Activated CD8-positive, alpha-beta memory T cell treated with anti-CD3 and anti-CD28 coated beads for 36 hours (primary cell): Measurements from ENCODE around the gene INPP5E. TPM values are rescaled to one million over a fixed set of nuclear protein-coding genes. Genes with fewer than 3 reads are reported as not detected.

Experiments used
- CTCF ChIA-PET: fragments of 350-600 bp; sonication (Branson Sonifier 250); formaldehyde crosslinking; loops from one replicate; lab custom pipeline; 2021; ENCODE audit warnings: antibody characterized with exemption; lab: Charles Lee
- POLR2A ChIA-PET: fragments of 350-600 bp; sonication (Branson Sonifier 250); formaldehyde crosslinking; loops from one replicate; lab custom pipeline; 2021; ENCODE audit warnings: antibody characterized with exemption; lab: Charles Lee
- total RNA-seq, 2 experiments: library from RNA; stranded (reverse); gene quantifications; one replicate each; pipeline ENCODE4 v1.2.3, GENCODE V29; 2021

The INPP5E gene
- total RNA-seq, 2 experiments from 2014 or later, result 15.9 to 16.5 TPM

DNA sequence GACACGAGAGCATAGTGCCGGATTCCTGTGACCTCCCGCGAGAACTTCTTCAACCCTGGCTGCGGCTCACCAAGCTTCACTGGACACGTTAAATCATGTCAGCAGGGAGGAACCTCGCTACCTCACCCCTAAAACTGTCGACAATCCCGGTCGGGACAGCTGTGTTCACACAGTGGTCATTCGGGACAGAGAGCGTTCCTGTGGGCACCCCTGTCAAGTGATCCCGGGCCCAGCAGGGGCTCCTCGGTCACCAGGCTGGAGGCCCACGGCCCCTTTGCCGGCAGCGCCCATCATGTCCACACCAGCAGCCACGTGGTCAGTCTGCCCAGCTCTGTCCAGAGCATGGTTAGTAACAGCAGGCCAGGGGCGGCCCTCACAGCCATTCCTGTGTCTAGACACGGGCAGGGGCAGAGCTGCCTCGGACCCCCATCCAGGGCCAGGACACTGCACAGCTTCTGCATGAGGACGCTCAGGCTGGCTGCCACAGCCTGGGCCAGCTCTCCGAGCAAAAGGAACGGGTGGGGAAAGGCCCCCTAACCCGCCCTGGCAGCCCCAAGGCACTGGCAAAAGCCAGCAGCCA, 3.5 kb downstream of the INPP5E start:
- CTCF ChIA-PET, result interaction anchor here (0.9 kb wide), 1 partner anchor 33 kb away, joined by 3 read pairs; no protein-coding TSS in a partner anchor
- POLR2A ChIA-PET, result no interaction called here

GRCh38 chr9:136434580-136435169, 5.0 kb downstream of the INPP5E start:
- ChIA-PET POLR2A (no interaction called here), CTCF (interaction anchor here (0.9 kb wide), 1 partner anchor 11 kb away, joined by 3 read pairs; no protein-coding TSS in a partner anchor)

DNA sequence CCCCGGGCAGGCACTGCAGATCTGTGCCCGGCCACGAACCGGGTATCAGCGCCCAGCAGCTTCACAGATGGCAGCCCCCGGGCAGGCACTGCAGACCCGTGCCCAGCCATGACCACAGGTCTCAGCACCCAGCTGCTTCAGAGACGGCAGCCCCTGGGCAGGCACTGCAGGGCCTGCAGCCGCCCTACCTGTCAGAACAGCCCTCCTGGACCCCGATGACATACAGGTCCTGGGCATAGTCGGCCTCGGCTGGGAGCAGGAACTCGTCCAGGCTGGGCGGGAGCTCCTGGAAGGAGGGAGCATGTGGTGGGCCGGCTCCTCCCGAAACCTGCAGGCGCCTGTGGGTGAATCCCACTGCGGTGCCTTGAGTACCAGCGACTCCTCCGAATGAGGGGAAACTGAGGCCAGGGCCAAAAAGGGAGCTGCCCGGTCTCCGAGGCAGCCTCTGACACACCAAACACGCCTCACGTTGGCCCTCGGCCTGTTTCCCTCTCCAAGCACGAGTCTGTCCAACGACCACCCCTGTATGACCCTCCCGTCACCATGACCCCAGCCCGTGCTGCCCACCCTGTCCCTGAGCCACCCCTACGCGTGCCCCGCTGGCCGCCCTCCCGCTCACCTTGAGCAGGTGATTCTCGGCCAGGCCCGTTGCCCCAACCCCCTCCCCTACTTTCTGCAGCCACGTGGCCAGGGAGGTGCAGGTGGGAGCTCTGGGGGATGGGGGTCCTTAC, 5.6 kb downstream of the INPP5E start:
- ChIA-PET POLR2A (no interaction called here), CTCF (interaction anchor here (0.6 to 0.9 kb wide), 2 partner anchors 11 to 967 kb away, joined by 3 to 4 read pairs; no protein-coding TSS in a partner anchor)

DNA sequence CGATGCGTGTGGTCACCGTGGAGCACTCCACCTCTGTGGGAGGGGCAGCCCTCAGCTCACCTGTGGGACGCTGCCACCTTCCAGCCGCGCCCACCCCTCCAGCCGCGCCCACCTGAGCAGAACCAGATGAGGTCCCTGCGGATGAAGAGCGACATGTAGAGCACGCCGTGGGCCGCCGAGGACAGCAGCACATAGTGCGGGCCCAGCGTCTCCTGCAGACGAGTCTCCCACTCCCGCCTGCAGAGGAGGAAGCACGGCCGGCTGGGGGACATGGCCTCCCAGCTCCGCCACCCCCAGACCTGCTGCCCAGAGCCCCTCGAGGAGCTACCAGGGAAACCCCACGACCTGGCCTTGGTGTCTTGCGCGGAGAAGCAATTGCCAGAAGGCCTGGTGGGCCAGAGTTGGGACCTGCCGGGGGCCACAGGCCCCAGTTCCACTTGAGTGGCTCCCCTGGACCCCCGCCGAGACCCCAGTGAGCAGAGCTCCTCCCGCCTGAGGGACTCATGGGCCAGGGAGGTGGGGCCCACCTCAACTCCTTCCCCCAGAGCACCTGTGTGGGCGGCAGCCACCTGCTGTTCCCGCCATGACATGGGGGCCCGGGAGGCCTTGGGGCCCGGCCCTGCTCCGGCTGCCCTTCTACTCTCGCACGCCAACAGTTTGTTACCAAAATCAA, 6.5 kb downstream of the INPP5E start:
- POLR2A ChIA-PET, result no interaction called here
- CTCF ChIA-PET, result interaction anchor here (0.6 kb wide), 1 partner anchor 968 kb away, joined by 4 read pairs; no protein-coding TSS in a partner anchor

- ChIA-PET POLR2A (no interaction called here), CTCF (no interaction called here)
These were observed 7.1 kb downstream of the INPP5E start for GRCh38 chr9:136432591-136432990.

DNA sequence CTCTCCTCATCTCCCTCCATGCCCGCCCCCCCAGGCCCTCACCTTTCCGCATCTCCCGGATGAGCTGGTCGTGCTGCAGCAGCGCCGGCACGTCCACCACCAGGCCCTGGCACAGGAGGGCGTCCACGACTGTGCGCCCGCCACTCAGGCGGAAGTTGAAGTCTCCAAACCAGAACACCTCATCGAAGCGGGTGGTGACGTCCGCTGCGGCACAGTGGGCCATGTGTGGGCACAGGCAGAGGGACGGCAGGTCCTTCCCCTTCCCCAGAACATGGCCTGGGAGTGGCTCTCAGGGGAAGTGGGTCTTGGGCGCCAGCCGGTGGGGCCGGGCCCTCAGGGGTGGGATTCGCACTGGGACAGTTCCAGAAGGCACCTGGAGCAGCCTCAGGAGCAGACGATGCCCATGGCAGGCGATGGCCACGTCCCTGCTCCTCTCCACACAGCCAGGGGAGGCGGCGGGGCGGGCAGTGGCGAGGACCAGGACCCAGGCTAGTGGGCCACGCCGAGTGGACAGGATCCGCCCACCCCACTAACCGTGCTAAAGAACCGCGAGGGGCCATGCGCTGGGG, 7.8 kb downstream of the INPP5E start:
- ChIA-PET POLR2A (no interaction called here), CTCF (no interaction called here)

DNA sequence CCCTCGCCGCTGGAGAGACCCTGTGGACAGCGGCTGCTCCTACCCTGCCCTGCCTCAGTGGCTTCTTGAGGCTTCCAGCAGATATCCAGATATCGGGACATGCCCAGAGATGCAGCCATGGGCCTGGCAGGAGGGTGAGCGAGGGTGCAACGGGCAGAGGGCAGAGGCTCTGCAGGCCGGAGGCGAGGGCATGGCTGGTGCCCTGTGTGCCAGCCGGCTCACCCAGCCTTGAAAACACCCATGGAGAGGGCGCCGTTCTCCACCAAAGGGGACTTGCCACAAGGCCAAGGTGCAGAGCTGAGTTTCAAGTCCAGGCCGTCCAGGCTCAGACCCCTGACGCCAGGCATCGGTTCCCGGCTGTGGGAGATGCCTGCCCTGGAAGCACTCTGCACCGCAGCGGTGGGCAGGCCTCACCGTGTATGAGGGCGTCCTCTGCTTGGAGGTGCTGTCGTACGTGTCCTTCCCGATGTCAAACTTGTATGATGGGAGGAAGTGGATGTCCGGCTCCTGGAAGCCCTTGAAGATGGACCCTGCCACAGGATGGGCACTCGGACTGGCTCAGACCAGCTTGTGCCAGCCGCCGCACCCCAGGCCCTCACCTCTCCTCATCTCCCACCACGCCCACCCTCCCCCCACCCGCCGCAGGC, 8.9 kb downstream of the INPP5E start:
- CTCF ChIA-PET, result no interaction called here
- POLR2A ChIA-PET, result no interaction called here

- ChIA-PET POLR2A (no interaction called here), CTCF (no interaction called here)
These were observed 9.8 kb downstream of the INPP5E start for GRCh38 chr9:136429683-136430491.

- ChIA-PET POLR2A (no interaction called here), CTCF (no interaction called here)
These were observed 10.5 kb downstream of the INPP5E start for GRCh38 chr9:136429075-136429628.

GRCh38 chr9:136426787-136427186, 12.9 kb downstream of the INPP5E start:
- ChIA-PET CTCF (no interaction called here), POLR2A (interaction anchor here (0.7 kb wide), 1 partner anchor 669 kb away, joined by 7 read pairs; no protein-coding TSS in a partner anchor)

GRCh38 chr9:136425367-136425766, 14.3 kb downstream of the INPP5E start:
- ChIA-PET POLR2A (interaction anchor here (0.7 to 1.3 kb wide), 3 partner anchors 13 to 31 kb away, joined by 4 to 6 read pairs (median 5); no protein-coding TSS in a partner anchor), CTCF (interaction anchor here (0.9 to 1.1 kb wide), 2 partner anchors 16 to 246 kb away, joined by 3 to 4 read pairs; no protein-coding TSS in a partner anchor)

DNA sequence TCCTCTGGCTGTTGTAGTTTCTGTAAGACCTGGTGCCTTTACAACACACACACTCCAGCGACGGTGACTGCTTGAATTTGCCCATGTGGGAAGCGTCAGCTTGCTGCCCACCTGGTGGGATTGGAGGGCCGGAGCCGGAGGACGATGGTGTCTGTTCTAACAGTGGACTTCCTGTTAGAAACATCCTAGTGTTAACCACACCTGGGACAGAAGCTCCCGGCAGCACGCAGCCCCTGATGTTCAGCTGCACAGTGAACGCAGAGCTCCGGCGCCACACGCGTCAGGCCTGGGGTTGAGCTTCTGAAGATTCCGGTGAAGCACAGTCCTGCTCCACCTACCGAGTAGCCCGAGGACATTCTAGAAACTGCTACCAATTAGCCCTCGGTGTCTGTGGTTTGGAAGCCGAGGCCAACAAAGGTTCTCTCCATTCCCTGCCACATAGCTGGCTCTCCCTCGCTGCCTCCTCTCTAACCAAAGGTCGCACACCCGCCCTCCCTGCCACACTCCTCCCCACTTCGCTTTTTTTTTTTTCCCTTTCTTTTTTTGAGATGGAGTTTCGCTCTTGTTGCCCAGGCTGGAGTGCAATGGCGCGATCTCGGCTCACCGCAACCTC, 14.8 kb downstream of the INPP5E start:
- POLR2A ChIA-PET, result interaction anchor here (1.1 to 1.3 kb wide), 2 partner anchors 14 to 31 kb away, joined by 5 to 6 read pairs; no protein-coding TSS in a partner anchor
- CTCF ChIA-PET, result interaction anchor here (0.9 to 1.1 kb wide), 2 partner anchors 15 to 247 kb away, joined by 3 to 4 read pairs; no protein-coding TSS in a partner anchor

DNA sequence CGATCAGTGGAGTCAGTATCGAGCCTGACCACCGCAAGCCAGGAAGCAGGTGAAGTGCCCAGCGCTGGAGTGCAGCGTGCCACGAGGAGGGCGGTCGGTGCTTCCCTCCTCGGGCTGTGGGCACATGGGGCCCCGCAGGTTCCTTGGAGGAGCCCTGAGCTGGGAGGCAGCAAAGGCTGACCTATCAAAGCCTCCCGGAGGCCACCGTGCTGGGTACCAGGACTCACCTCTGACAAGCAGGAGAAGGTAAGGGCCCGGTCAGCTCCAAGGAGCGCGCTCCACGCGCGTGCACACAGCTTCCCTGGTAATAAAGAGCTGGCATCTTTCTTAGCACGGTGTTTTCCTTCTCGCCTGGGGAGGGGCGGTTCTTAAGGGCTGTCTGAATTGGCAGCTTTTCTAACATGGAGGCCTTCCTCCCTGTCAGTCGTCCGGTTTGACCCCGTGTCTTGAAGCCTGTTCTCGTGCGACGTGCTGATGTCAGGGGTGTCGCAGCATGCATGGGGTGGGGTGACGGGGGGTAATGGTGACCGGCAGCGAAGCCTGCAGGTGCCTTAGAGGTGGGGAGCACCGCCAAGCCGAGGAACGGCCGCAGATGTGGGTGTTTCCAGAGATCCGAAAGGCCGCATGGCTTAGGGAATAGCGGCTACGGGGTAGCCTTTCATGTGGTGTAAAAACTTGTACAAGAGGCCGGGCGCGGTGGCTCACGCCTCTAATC, 16.1 kb downstream of the INPP5E start:
- ChIA-PET CTCF (interaction anchor here (1.0 kb wide), 1 partner anchor 10 kb away, joined by 3 read pairs; no protein-coding TSS in a partner anchor), POLR2A (no interaction called here)

- POLR2A ChIA-PET, result no interaction called here
These were observed 16.8 kb downstream of the INPP5E start for GRCh38 chr9:136422876-136423275.

GRCh38 chr9:136421791-136422190, 17.9 kb downstream of the INPP5E start:
- ChIA-PET POLR2A (no interaction called here), CTCF (no interaction called here)

More at GRCh38 chr9:136422876-136423275, 16.8 kb downstream of the INPP5E start:
- CTCF ChIA-PET, result interaction anchor here (1.0 kb wide), 1 partner anchor 11 kb away, joined by 3 read pairs; no protein-coding TSS in a partner anchor

DNA sequence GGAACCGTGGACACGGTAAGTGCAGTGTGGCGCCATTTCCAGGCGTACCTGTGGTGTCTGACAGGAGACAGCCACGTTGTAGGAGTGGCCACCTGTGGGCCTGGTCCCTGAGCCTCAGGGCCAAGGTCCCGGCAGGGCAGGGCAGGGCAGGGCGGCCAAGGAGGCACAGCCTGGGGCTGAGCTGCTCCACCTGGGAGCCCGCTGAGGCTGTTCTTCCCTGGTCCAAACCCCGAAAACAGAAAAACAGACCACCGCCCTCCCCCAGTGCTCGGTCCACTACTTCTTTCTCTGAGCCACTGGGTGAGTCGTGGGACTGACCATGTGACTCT, 20.6 kb downstream of the INPP5E start:
- POLR2A ChIA-PET, result interaction anchor here (0.5 to 1.1 kb wide), 2 partner anchors 9 to 25 kb away, joined by 3 to 4 read pairs; no protein-coding TSS in a partner anchor
- CTCF ChIA-PET, result no interaction called here
